Measurements from ENCODE around the gene FAM240A. TPM values are rescaled to one million over a fixed set of nuclear protein-coding genes. Genes with fewer than 3 reads are reported as not detected.

Gene FAM240A
- total and polyA plus RNA-seq, 2 donors (not counting 1 experiment from before 2014, with no cell fraction given) = not detected

GRCh38 chr3:46665763-46666452 is 53.6 kb downstream of the FAM240A start:
- DNase-seq = no peak
- no peaks in the 10 kb centered on the region for H3K79me2 ChIP-seq (ENCODE audit: control insufficient read depth, insufficient read depth, low read length)
- no peak overlapping the region for H3K27ac ChIP-seq (ENCODE audit: low read length in 2 of 2)
- no peak overlapping the region for H3K4me3 ChIP-seq (ENCODE audit: control extremely low read depth in 1 of 5, extremely low read depth in 1 of 5, insufficient read depth in 1 of 5, low read depth in 2 of 5, low read length in 4 of 5)
- no peak overlapping the region for H2AFZ ChIP-seq (ENCODE audit: insufficient read depth, low read depth, low read length, poor library complexity, severe bottlenecking)
- Mint-ChIP-seq H3K27ac (no peak overlapping the region), H3K9me3 (ENCODE audit: insufficient read depth) (no peaks in the 10 kb centered on the region), H3K27me3 (peaks cover 11% of the 10 kb centered on the region), H3K4me3 (no peak overlapping the region), H3K4me1 (peaks cover 3% of the 10 kb centered on the region)
- intact Hi-C loops (cut with micrococcal nuclease) = no loop called here
- H3K36me3 ChIP-seq (replicated peaks in 1 of 2; ENCODE audit: control extremely low read depth in 1 of 2, control insufficient read depth in 1 of 2, extremely low read depth in 1 of 2, insufficient read depth in 2 of 2, low read length in 1 of 2) = no peaks in the 10 kb centered on the region
- TF ChIP-seq, protein P1, sequence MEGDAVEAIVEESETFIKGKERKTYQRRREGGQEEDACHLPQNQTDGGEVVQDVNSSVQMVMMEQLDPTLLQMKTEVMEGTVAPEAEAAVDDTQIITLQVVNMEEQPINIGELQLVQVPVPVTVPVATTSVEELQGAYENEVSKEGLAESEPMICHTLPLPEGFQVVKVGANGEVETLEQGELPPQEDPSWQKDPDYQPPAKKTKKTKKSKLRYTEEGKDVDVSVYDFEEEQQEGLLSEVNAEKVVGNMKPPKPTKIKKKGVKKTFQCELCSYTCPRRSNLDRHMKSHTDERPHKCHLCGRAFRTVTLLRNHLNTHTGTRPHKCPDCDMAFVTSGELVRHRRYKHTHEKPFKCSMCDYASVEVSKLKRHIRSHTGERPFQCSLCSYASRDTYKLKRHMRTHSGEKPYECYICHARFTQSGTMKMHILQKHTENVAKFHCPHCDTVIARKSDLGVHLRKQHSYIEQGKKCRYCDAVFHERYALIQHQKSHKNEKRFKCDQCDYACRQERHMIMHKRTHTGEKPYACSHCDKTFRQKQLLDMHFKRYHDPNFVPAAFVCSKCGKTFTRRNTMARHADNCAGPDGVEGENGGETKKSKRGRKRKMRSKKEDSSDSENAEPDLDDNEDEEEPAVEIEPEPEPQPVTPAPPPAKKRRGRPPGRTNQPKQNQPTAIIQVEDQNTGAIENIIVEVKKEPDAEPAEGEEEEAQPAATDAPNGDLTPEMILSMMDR (IDR thresholded peaks at IDR 0.05) = no peak
- no peak for TF ChIP-seq EZH2 (IDR thresholded peaks at IDR 0.05; ENCODE audit: borderline replicate concordance, insufficient read depth, low read depth, low read length, poor library complexity, severe bottlenecking)
- no peak for ATAC-seq (ENCODE audit: low read depth)
- POLR2A ChIA-PET = interaction anchor here (0.6 kb wide), 1 partner anchor 1116 kb away, joined by 3 read pairs; no protein-coding TSS in a partner anchor
- H3K27me3 ChIP-seq (replicated peaks in 1 of 4; ENCODE audit: control extremely low read depth in 1 of 4, control insufficient read depth in 3 of 4, insufficient read depth in 4 of 4, low read length in 3 of 4) = peaks cover 0 to 3% (median 0%) of the 10 kb centered on the region in 4 experiments
- H3K9me3 ChIP-seq (ENCODE audit: control extremely low read depth in 1 of 3, control insufficient read depth in 2 of 3, insufficient read depth in 1 of 3, low read length in 2 of 3) = no peaks in the 10 kb centered on the region
- no peak overlapping the region for H3K9ac ChIP-seq (ENCODE audit: low read length)
- H3K4me2 ChIP-seq (replicated peaks; ENCODE audit: low read depth, low read length, poor library complexity, severe bottlenecking) = no peak overlapping the region
- H3K4me1 ChIP-seq (ENCODE audit: control insufficient read depth in 2 of 2, insufficient read depth in 2 of 2, low read length in 2 of 2) = no peaks in the 10 kb centered on the region
- no peaks in the 10 kb centered on the region for H4K20me1 ChIP-seq (ENCODE audit: control insufficient read depth, insufficient read depth, low read length, poor library complexity, severe bottlenecking)
- 74% methylated on average over 8 of the region's 9 CpGs for WGBS (ENCODE audit: insufficient coverage)
- CTCF ChIA-PET = no interaction called here

DNA sequence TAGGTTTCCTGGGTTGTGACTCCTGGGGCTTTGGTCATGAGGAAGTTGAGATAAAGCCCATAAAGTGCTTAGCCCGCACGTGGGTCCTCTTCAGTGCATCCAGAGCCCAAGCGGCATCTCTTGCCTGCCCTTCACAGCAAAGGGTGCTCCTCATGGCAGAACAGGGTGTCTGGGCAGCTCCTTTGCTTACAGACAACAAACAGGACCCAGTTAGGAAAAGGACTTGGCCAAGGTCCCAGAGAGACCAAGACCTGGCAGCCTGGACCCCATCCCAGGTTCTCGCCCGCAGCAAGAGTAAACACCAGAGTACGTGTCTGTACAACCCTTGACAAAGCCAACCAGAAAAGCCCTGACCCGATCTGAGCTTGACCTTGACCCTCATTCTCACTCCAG is 54.1 kb downstream of the FAM240A start:
- 92% methylated on average over 7 of the region's 7 CpGs for WGBS (ENCODE audit: insufficient coverage)
- CTCF ChIA-PET = no interaction called here

More for the DNA sequence above, 54.1 kb downstream of the FAM240A start:
- Histone ChIP-seq H4K20me1 (ENCODE audit: control insufficient read depth, insufficient read depth, low read length, poor library complexity, severe bottlenecking) (no peaks in the 10 kb centered on the region), H3K27me3 (replicated peaks in 1 of 4; ENCODE audit: control extremely low read depth in 1 of 4, control insufficient read depth in 3 of 4, insufficient read depth in 4 of 4, low read length in 3 of 4) (no peaks in the 10 kb centered on the region), H2AFZ (ENCODE audit: insufficient read depth, low read depth, low read length, poor library complexity, severe bottlenecking) (no peak overlapping the region), H3K9ac (ENCODE audit: low read length) (no peak overlapping the region), H3K4me1 (ENCODE audit: control insufficient read depth in 2 of 2, insufficient read depth in 2 of 2, low read length in 2 of 2) (no peaks in the 10 kb centered on the region), H3K27ac (ENCODE audit: low read length in 2 of 2) (no peak overlapping the region), H3K9me3 (ENCODE audit: control extremely low read depth in 1 of 3, control insufficient read depth in 2 of 3, insufficient read depth in 1 of 3, low read length in 2 of 3) (no peaks in the 10 kb centered on the region), H3K4me3 (ENCODE audit: control extremely low read depth in 1 of 5, extremely low read depth in 1 of 5, insufficient read depth in 1 of 5, low read depth in 2 of 5, low read length in 4 of 5) (no peak overlapping the region), H3K4me2 (replicated peaks; ENCODE audit: low read depth, low read length, poor library complexity, severe bottlenecking) (no peak overlapping the region), H3K79me2 (ENCODE audit: control insufficient read depth, insufficient read depth, low read length) (no peaks in the 10 kb centered on the region), H3K36me3 (replicated peaks in 1 of 2; ENCODE audit: control extremely low read depth in 1 of 2, control insufficient read depth in 1 of 2, extremely low read depth in 1 of 2, insufficient read depth in 2 of 2, low read length in 1 of 2) (no peaks in the 10 kb centered on the region)
- no peaks in the 10 kb centered on the region for H3K4me1 Mint-ChIP-seq
- DNase-seq (no peak), ATAC-seq (ENCODE audit: low read depth) (no peak)
- peaks cover 11% of the 10 kb centered on the region for H3K27me3 Mint-ChIP-seq
- intact Hi-C loops (cut with micrococcal nuclease) = no loop called here
- H3K27ac Mint-ChIP-seq = no peak overlapping the region
- POLR2A ChIA-PET = no interaction called here
- H3K9me3 Mint-ChIP-seq (ENCODE audit: insufficient read depth) = no peaks in the 10 kb centered on the region
- no peak overlapping the region for H3K4me3 Mint-ChIP-seq
- TF ChIP-seq EZH2 (IDR thresholded peaks at IDR 0.05; ENCODE audit: borderline replicate concordance, insufficient read depth, low read depth, low read length, poor library complexity, severe bottlenecking) = no peak
- TF ChIP-seq, protein P1 (IDR thresholded peaks at IDR 0.05) = no peak

Data from B cell (primary cell).